Common myeloid progenitor, CD34-positive (primary cell): ENCODE results near the gene KSR2.

Source experiments
- CTCF ChIA-PET: fragments of 350-600 bp; sonication (Branson Sonifier 250); formaldehyde crosslinking; loops from one replicate; lab custom pipeline; 2021; ENCODE audit warnings: antibody characterized with exemption; lab: Charles Lee
- POLR2A ChIA-PET: fragments of 350-600 bp; sonication (Branson Sonifier 250); formaldehyde crosslinking; loops from one replicate; lab custom pipeline; 2021; ENCODE audit warnings: antibody characterized with exemption; lab: Charles Lee
- DNase-seq, 3 donors: peaks; one replicate each; pipeline versions ENCODE4 v3.0.0 to v3.0.0-alpha.2; 2013
- H3K27ac ChIP-seq, 2 experiments: 1 replicate in 1 of 2; 2 replicates in 1 of 2; pipeline ENCODE4 v1.7.0; 2013; ENCODE audit warnings: inconsistent platforms in 2 of 2, low read length in 2 of 2, mild to moderate bottlenecking in 2 of 2, low read depth in 1 of 2, moderate library complexity in 1 of 2; ENCODE audit not compliant: severe bottlenecking in 2 of 2, insufficient read depth in 1 of 2, poor library complexity in 1 of 2
- H3K27me3 ChIP-seq, 5 experiments: replicated peaks in 2 of 5; 1 replicate in 3 of 5; 2 replicates in 2 of 5; pipeline versions ENCODE4 v1.6.1 to v1.7.0; 2013; ENCODE audit warnings: low read length in 4 of 5, mild to moderate bottlenecking in 2 of 5, moderate library complexity in 2 of 5, inconsistent platforms in 1 of 5; ENCODE audit not compliant: insufficient read depth in 5 of 5, control insufficient read depth in 4 of 5
- H3K36me3 ChIP-seq, 4 experiments: 1 replicate in 2 of 4; 2 replicates in 2 of 4; pipeline versions ENCODE4 v1.6.1 to v1.7.0; 2013; ENCODE audit warnings: low read length in 3 of 4, control low read depth in 1 of 4, mild to moderate bottlenecking in 1 of 4; ENCODE audit not compliant: control insufficient read depth in 4 of 4, insufficient read depth in 4 of 4
- H3K4me1 ChIP-seq, 4 experiments: 1 replicate in 3 of 4; 2 replicates in 1 of 4; pipeline versions ENCODE4 v1.6.1 to v1.7.1; 2013; ENCODE audit warnings: low read length in 3 of 4, mild to moderate bottlenecking in 3 of 4, control low read depth in 1 of 4, inconsistent platforms in 1 of 4, moderate library complexity in 1 of 4; ENCODE audit not compliant: control insufficient read depth in 4 of 4, insufficient read depth in 4 of 4; ENCODE audit errors: control extremely low read depth in 1 of 4
- H3K4me3 ChIP-seq, 7 experiments: 1 replicate in 4 of 7; 2 replicates in 3 of 7; pipeline versions ENCODE4 v1.5.1 to v1.7.0; 2013; ENCODE audit warnings: mild to moderate bottlenecking in 7 of 7, low read length in 6 of 7, moderate library complexity in 6 of 7, inconsistent platforms in 2 of 7, low read depth in 2 of 7, control low read depth in 1 of 7; ENCODE audit not compliant: insufficient read depth in 4 of 7, control insufficient read depth in 1 of 7; ENCODE audit errors: extremely low read depth in 1 of 7
- H3K9me3 ChIP-seq, 5 experiments: 1 replicate in 4 of 5; 2 replicates in 1 of 5; pipeline versions ENCODE4 v1.6.1 to v1.7.1; 2013; ENCODE audit warnings: low read length in 4 of 5, mild to moderate bottlenecking in 2 of 5, inconsistent platforms in 1 of 5, low read depth in 1 of 5, moderate library complexity in 1 of 5; ENCODE audit not compliant: control insufficient read depth in 4 of 5, insufficient read depth in 2 of 5; ENCODE audit errors: control extremely low read depth in 1 of 5
- WGBS: methylation state at CpG from one replicate; pipeline ENCODE4 v1.1.5; 2013; ENCODE audit not compliant: insufficient coverage; 5-methylcytosine and 5-hydroxymethylcytosine counted together

The KSR2 gene

GRCh38 chr12:117563706-117564105 lies 405.1 kb downstream of the KSR2 start:
- CTCF ChIA-PET: no interaction called here
- H3K9me3 ChIP-seq: no peaks in the 10 kb centered on the region
- 100% methylated on average over 2 of the region's 2 CpGs for WGBS
- H3K27me3 ChIP-seq: peaks cover 0 to 6% (median 0%) of the 10 kb centered on the region in 5 experiments
- H3K4me1 ChIP-seq: no peaks in the 10 kb centered on the region
- no peak overlapping the region for H3K27ac ChIP-seq
- H3K36me3 ChIP-seq: no peaks in the 10 kb centered on the region
- POLR2A ChIA-PET: no interaction called here
- DNase-seq: no peak
- H3K4me3 ChIP-seq: no peak overlapping the region

DNA sequence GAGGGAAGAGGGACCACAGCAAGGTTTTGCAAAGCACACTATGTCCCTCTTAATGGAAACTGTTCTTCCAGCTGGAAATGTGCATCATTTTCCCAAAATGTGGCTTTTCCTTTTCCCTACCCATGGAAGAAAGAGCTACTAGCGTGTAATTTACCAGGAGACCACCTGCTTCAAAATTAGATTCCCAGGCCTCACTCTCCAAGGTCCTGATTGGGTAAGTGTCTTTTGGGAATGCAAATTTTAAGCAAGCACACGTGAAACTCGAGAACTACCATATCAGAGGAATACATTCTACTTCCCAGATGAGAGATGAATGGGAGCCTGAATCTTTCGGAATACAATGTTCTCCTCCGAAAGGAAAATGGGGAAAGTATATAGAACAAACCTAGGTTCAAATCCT lies 405.8 kb downstream of the KSR2 start:
- ChIA-PET POLR2A (no interaction called here), CTCF (no interaction called here)
- no peak overlapping the region for H3K4me3 ChIP-seq
- no peak for DNase-seq
- no peaks in the 10 kb centered on the region for H3K9me3 ChIP-seq
- H3K4me1 ChIP-seq: no peaks in the 10 kb centered on the region
- no peaks in the 10 kb centered on the region for H3K36me3 ChIP-seq
- no peak overlapping the region for H3K27ac ChIP-seq
- no CpG with 5 or more reads among the region's 5 CpGs for WGBS
- peaks cover 0 to 4% (median 0%) of the 10 kb centered on the region in 5 experiments for H3K27me3 ChIP-seq

DNA sequence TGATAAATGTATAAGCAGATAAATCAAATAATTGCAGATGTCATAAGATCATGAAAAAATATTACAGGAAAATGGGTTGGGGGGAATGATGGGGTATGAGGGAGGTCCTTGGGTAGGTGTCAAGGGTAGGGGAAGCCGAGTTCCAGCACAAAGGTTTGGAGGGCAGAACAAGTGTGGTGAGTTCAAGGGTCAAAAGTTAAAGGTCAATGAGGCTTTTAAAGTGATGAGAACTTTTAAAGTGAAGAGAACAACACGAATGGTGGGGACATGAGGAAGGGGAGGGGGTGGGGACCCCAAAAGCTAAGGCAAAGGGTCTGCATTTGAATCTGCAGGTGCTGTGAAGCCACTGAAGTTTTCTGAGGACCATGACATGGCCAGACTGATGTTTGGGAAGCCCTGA lies 406.8 kb downstream of the KSR2 start:
- WGBS: 83% methylated on average over 2 of the region's 2 CpGs
- ChIA-PET POLR2A (no interaction called here), CTCF (no interaction called here)
- Histone ChIP-seq H3K9me3 (no peaks in the 10 kb centered on the region), H3K4me3 (no peak overlapping the region), H3K4me1 (no peaks in the 10 kb centered on the region), H3K27me3 (peaks cover 0 to 4% (median 0%) of the 10 kb centered on the region in 5 experiments), H3K36me3 (no peaks in the 10 kb centered on the region), H3K27ac (no peak overlapping the region)
- DNase-seq: no peak

GRCh38 chr12:117559978-117560377 lies 408.8 kb downstream of the KSR2 start:
- ChIA-PET CTCF (no interaction called here), POLR2A (no interaction called here)
- H3K4me3 ChIP-seq: no peak overlapping the region
- H3K4me1 ChIP-seq: no peaks in the 10 kb centered on the region
- H3K36me3 ChIP-seq: no peaks in the 10 kb centered on the region
- H3K27ac ChIP-seq: no peak overlapping the region
- DNase-seq: no peak
- peaks cover 0 to 4% (median 0%) of the 10 kb centered on the region in 5 experiments for H3K27me3 ChIP-seq
- no peaks in the 10 kb centered on the region for H3K9me3 ChIP-seq

DNA sequence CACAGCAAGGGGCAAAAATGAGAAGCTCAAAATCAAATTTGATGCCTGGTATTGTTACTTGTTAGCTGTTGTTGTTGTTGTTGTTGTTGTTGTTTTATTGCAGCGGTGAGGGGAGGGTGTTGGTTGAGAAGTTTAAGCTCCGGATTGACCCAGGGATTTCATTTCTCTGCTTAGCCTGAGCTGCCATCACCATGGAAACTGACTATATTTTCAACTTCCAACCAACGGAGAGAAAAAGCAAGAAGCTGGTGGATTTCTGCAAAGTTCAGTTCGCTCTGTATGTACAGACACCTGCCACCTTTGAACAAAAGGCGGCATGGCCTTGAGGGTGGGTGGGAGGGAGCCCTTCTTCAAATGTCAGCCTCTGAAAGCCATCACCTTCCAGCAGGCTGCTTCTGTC lies 412.9 kb downstream of the KSR2 start:
- Histone ChIP-seq H3K27ac (no peak overlapping the region), H3K4me1 (no peaks in the 10 kb centered on the region), H3K4me3 (no peak overlapping the region), H3K36me3 (no peaks in the 10 kb centered on the region), H3K9me3 (peaks cover 0 to 2% (median 0%) of the 10 kb centered on the region in 5 experiments), H3K27me3 (peaks cover 0 to 3% (median 0%) of the 10 kb centered on the region in 5 experiments)
- 93% methylated on average over 3 of the region's 5 CpGs for WGBS
- ChIA-PET POLR2A (no interaction called here), CTCF (no interaction called here)
- no peak for DNase-seq

GRCh38 chr12:117552971-117553370 lies 415.8 kb downstream of the KSR2 start:
- Histone ChIP-seq H3K9me3 (peaks cover 0 to 2% (median 0%) of the 10 kb centered on the region in 5 experiments), H3K36me3 (no peaks in the 10 kb centered on the region), H3K4me3 (no peak overlapping the region), H3K27ac (no peak overlapping the region), H3K27me3 (peaks cover 0 to 3% (median 0%) of the 10 kb centered on the region in 5 experiments), H3K4me1 (no peaks in the 10 kb centered on the region)
- ChIA-PET CTCF (no interaction called here), POLR2A (no interaction called here)
- no peak for DNase-seq
- WGBS: 93% methylated on average over 2 of the region's 5 CpGs

DNA sequence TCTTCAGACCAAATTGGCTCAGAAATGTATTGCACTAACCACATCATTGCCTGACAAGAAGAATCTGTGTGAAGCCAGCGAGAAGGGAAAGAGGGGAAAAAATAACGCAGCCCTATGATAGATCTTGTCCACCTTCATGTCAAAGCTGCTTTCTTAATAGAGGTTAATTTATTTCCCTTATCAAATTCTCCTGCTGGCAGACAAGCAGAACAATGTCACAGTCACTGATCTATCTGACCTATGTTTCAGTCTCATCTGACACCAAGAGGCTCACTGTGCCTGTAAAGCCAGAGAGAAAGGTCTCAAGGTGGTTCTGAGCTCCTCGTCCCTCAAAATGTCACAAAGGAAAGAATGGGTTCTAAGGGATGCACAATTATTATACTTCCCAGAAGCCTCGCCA lies 417.1 kb downstream of the KSR2 start:
- no peak overlapping the region for H3K27ac ChIP-seq
- no peaks in the 10 kb centered on the region for H3K4me1 ChIP-seq
- POLR2A ChIA-PET: no interaction called here
- no peaks in the 10 kb centered on the region for H3K27me3 ChIP-seq
- peaks cover 0 to 2% (median 0%) of the 10 kb centered on the region in 5 experiments for H3K9me3 ChIP-seq
- DNase-seq: no peak
- CTCF ChIA-PET: no interaction called here
- no peak overlapping the region for H3K4me3 ChIP-seq
- WGBS: 60% methylated on average over 3 of the region's 4 CpGs
- no peaks in the 10 kb centered on the region for H3K36me3 ChIP-seq
